GM21528 (cell line): ENCODE results near the gene S100A5.
"Not testable (repeated sequence)": the region's sequence is repeated elsewhere in the genome, so short reads cannot be mapped to it uniquely, and the experiment has no call there.

Source experiments
- ATAC-seq: cut with Tn5 transposase; IDR thresholded peaks from one replicate; pipeline ENCODE4 v1.9.1; 2021; ENCODE audit warnings: mild to moderate bottlenecking, moderate library complexity; ENCODE audit not compliant: unreplicated experiment, low FRiP score

The S100A5 gene

GRCh38 chr1:153540394-153541361 lies at the start of gene S100A5:
Gene S100A5 (minus strand): TSS chr1:153540934. CDS start chr1:153540191, 743 bp downstream.
- ATAC-seq: no peak

- no peak for ATAC-seq
These were observed 47.7 kb upstream of the S100A5 start for GRCh38 chr1:153588482-153588881.

- ATAC-seq: not testable (repeated sequence)
These were observed 47.3 kb upstream of the S100A5 start for GRCh38 chr1:153588033-153588432.

GRCh38 chr1:153587314-153587713 lies 46.6 kb upstream of the S100A5 start:
- ATAC-seq: no peak

- ATAC-seq: no peak
These were observed 45.6 kb upstream of the S100A5 start for GRCh38 chr1:153586347-153586746.

GRCh38 chr1:153585006-153585405 lies 44.3 kb upstream of the S100A5 start:
- ATAC-seq: no peak

GRCh38 chr1:153583976-153584375 lies 43.2 kb upstream of the S100A5 start:
- ATAC-seq: no peak

GRCh38 chr1:153583514-153583913 lies 42.8 kb upstream of the S100A5 start:
- not testable (repeated sequence) for ATAC-seq

GRCh38 chr1:153582836-153583235 lies 42.1 kb upstream of the S100A5 start:
- not testable (repeated sequence) for ATAC-seq

- ATAC-seq: no peak
These were observed 38.2 kb upstream of the S100A5 start for GRCh38 chr1:153578936-153579335.

- ATAC-seq: no peak
These were observed 37.8 kb upstream of the S100A5 start for GRCh38 chr1:153578490-153578889.

- ATAC-seq: no peak
These were observed 36.9 kb upstream of the S100A5 start for GRCh38 chr1:153577624-153578051.

- no peak for ATAC-seq
These were observed 36.4 kb upstream of the S100A5 start for GRCh38 chr1:153577138-153577537.

GRCh38 chr1:153575497-153575896 lies 34.8 kb upstream of the S100A5 start:
- ATAC-seq: not testable (repeated sequence)

- not testable (repeated sequence) for ATAC-seq
These were observed 34.4 kb upstream of the S100A5 start for GRCh38 chr1:153575081-153575491.

- no peak for ATAC-seq
These were observed 32.6 kb upstream of the S100A5 start for GRCh38 chr1:153573351-153573750.

- no peak for ATAC-seq
These were observed 31.9 kb upstream of the S100A5 start for GRCh38 chr1:153572569-153573015.

- no peak for ATAC-seq
These were observed 31.0 kb upstream of the S100A5 start for GRCh38 chr1:153571706-153572105.

- ATAC-seq: no peak
These were observed 30.1 kb upstream of the S100A5 start for GRCh38 chr1:153570874-153571273.

- no peak for ATAC-seq
These were observed 28.7 kb upstream of the S100A5 start for GRCh38 chr1:153569465-153569864.

- no peak for ATAC-seq
These were observed 27.8 kb upstream of the S100A5 start for GRCh38 chr1:153568367-153569099.
